Dendritic cell treated with granulocyte-macrophage colony-stimulating factor and Interleukin-4, amounts not matched to agents 40 ng/mL and 50 ng/mL, for 4 days (primary cell): ENCODE data around the gene BRIX1.
A peak's percentile ranks its signal among the peaks of the same experiment; 100 is the strongest.

Source experiments
- H3K27ac Mint-ChIP-seq: one replicate; pipeline ENCODE4 v1.8.0; 2022; ENCODE audit warnings: mild to moderate bottlenecking, mixed read lengths
- H3K27me3 Mint-ChIP-seq: one replicate; pipeline ENCODE4 v1.8.0; 2022; ENCODE audit warnings: mild to moderate bottlenecking, mixed read lengths
- H3K36me3 Mint-ChIP-seq: one replicate; pipeline ENCODE4 v1.8.0; 2022; ENCODE audit warnings: low read depth, mixed read lengths
- H3K4me1 Mint-ChIP-seq: one replicate; pipeline ENCODE4 v1.8.0; 2022; ENCODE audit warnings: low read depth, mixed read lengths
- H3K4me3 Mint-ChIP-seq: one replicate; pipeline ENCODE4 v1.8.0; 2022; ENCODE audit warnings: mild to moderate bottlenecking, moderate library complexity, mixed read lengths
- H3K9me3 Mint-ChIP-seq: one replicate; pipeline ENCODE4 v1.8.0; 2022; ENCODE audit warnings: mixed read lengths
- intact Hi-C: fragments of 100-400 bp; cut with micrococcal nuclease; formaldehyde crosslinking; loops from one replicate; pipeline ENCODE4 v1.15.0; 2022

BRIX1 gene, protein sequence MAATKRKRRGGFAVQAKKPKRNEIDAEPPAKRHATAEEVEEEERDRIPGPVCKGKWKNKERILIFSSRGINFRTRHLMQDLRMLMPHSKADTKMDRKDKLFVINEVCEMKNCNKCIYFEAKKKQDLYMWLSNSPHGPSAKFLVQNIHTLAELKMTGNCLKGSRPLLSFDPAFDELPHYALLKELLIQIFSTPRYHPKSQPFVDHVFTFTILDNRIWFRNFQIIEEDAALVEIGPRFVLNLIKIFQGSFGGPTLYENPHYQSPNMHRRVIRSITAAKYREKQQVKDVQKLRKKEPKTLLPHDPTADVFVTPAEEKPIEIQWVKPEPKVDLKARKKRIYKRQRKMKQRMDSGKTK

DNA sequence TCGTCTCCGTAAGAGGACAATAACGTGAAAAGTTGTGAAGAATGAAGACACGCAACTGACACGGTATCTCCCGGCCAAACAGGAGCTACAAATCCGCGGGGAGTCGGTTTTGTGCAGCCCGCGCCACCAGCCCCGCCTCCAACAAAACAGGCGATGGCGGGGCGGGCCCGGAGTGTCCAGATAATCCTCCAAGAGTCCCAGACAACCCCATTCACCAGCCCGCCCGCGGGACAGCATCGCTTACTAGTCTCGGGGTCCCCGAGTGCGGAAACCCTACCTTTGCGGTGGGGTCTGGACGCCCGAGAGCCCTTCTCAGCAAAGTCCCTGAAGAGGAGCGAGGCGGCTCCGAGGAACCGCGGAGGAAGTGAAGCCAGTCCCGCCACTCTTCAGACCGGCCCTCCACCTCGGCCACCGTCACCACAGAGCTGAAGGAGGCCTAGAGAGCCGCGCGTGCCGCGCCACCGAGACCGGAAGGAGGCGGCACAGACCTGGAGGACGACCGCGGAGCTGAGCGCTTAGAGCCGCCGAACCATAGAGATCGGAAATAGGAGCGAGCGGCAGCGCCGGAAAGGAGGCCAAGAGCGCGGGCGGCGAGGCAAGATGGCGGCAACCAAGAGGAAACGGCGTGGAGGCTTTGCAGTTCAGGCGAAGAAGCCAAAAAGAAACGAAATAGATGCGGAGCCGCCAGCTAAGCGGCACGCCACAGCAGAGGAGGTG, at the start of gene BRIX1, which contains the start of gene RAD1:
Gene BRIX1, plus strand, starts transcription at position 573 of the 717 bp plus-strand sequence. Its CDS starts 28 bp downstream, at position 601.
Gene RAD1, minus strand, starts transcription at position 366 of the 717 bp plus-strand sequence. CDS start 612 bp downstream, outside the sequence.
- H3K4me1 Mint-ChIP-seq: peaks cover 28% of the 10 kb centered on the region
- H3K4me3 Mint-ChIP-seq: no peak within 1 kb of the TSS
- H3K9me3 Mint-ChIP-seq: no peaks in the 10 kb centered on the region
- no peaks in the 10 kb centered on the region for H3K27me3 Mint-ChIP-seq
- intact Hi-C loops: loop anchor here (1.0 kb wide), 1 partner anchor 14 kb away; the partner anchor contains the start of gene DNAJC21
- H3K36me3 Mint-ChIP-seq: peaks cover 36% of the 10 kb centered on the region
- no peak within 1 kb of the TSS for H3K27ac Mint-ChIP-seq

DNA sequence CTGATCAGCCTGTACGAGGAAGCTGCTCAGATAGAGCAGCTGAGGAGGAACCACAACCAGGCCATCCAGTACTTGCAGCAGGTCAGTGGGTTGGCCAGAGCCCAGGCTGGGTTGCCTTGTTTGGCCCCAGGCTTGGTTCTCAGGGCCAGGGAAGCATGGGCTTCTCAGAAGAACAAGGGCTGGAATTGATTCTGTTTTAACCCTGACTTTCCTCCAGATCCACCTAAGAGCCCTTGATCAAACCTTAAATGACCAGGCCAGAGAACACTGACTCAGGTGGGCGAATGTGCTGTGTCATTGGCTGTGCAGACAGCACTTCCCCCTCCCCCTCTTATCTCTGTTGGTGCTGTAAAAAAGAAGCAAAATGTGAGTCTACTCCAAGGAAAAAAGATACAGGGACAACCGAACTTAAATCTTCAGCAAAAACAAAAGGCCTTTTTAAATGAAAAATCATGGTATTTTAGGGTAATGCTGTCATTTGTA, 48.5 kb upstream of the BRIX1 start:
- H3K4me3 Mint-ChIP-seq: no peak overlapping the region
- no peaks in the 10 kb centered on the region for H3K27me3 Mint-ChIP-seq
- peak overlapping the region; percentile 53 for H3K27ac Mint-ChIP-seq
- H3K9me3 Mint-ChIP-seq: no peaks in the 10 kb centered on the region
- intact Hi-C loops: no loop called here
- H3K4me1 Mint-ChIP-seq: peaks cover 27% of the 10 kb centered on the region
- no peaks in the 10 kb centered on the region for H3K36me3 Mint-ChIP-seq

DNA sequence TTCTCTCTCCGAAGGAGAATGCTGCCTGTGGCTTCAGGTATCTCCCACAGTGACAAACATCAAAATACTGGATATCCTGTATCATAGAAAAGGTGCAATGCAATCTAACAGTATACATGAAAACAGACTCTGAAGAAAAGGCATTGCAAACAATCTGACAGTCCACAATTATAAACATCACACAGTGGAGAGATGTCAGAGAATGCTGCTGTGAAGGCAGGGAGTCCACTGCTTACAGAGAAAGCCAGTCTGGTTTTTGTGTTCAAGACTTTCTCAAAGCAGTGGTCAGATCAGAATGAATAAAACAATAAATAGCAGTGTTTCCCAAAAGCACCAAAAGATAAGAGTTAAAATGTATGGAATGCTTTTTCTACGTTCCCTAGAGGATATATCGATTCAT, 47.9 kb upstream of the BRIX1 start:
- Mint-ChIP-seq H3K27ac (peak overlapping the region; percentile 53), H3K9me3 (no peaks in the 10 kb centered on the region), H3K4me3 (no peak overlapping the region), H3K4me1 (peaks cover 24% of the 10 kb centered on the region), H3K27me3 (no peaks in the 10 kb centered on the region), H3K36me3 (no peaks in the 10 kb centered on the region)
- intact Hi-C loops: no loop called here

DNA sequence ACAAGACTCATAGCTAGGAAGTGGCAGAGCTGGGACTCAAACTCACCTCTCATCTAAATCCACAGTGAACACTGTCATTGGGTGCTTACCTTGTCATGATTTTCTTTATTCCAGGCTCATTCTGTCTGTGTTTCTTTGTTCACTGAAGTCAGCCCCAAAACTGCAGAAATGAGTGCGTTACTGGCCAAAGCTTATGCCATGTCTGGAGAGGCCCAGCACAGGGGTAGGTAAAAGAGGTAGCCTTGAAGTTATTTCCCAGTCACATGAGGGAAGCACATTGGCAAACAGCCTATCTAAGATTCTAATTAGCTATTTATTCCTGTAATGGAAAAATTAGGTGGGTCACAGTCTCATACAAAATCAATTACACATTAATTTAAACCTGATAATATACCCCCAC, 46.7 kb upstream of the BRIX1 start:
- Mint-ChIP-seq H3K27ac (no peak overlapping the region), H3K4me1 (peaks cover 15% of the 10 kb centered on the region), H3K4me3 (no peak overlapping the region), H3K9me3 (no peaks in the 10 kb centered on the region), H3K27me3 (no peaks in the 10 kb centered on the region), H3K36me3 (no peaks in the 10 kb centered on the region)
- intact Hi-C loops: no loop called here

DNA sequence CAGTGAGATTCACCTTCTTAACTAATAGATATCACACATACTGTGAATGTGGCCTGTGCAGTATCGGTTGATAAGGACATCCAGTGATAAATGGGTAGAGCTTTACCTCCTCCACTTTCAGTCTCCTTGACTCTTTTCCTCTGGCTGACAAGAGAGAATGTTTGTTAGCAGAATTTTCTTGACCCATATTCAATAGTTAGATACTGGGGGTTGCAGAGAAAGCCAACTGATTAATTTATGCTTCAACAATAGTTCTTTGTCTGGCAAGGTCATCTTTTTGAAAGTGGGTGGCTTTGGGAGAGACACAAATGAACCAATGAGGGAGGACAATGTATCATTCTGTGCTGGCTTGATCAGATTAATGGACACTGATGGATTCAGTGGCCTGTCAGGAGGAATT, 46.3 kb upstream of the BRIX1 start:
- Mint-ChIP-seq H3K4me3 (no peak overlapping the region), H3K36me3 (no peaks in the 10 kb centered on the region), H3K9me3 (no peaks in the 10 kb centered on the region), H3K27ac (no peak overlapping the region), H3K27me3 (no peaks in the 10 kb centered on the region), H3K4me1 (peaks cover 11% of the 10 kb centered on the region)
- intact Hi-C loops: no loop called here

DNA sequence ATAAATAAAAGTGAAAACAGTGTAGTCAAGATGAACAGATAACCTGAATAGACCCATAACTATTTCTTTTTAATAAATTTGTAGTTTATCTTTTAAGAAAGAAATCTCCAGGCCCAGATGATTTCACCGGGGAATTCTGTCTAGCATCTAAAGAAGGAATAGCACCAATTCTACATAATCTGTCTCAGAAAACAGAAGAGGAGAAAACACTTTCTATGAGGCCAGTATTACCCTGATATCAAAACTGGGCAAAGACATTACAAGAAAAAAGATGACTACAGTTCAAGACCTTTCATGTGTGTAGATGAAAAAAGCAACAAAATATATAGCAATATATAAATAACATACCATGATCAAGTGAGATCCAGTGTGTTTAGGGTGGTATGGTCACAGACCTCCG, 45.1 kb upstream of the BRIX1 start:
- H3K9me3 Mint-ChIP-seq: no peaks in the 10 kb centered on the region
- no peaks in the 10 kb centered on the region for H3K36me3 Mint-ChIP-seq
- no peak overlapping the region for H3K27ac Mint-ChIP-seq
- peaks cover 7% of the 10 kb centered on the region for H3K4me1 Mint-ChIP-seq
- H3K27me3 Mint-ChIP-seq: no peaks in the 10 kb centered on the region
- intact Hi-C loops: no loop called here
- H3K4me3 Mint-ChIP-seq: no peak overlapping the region

DNA sequence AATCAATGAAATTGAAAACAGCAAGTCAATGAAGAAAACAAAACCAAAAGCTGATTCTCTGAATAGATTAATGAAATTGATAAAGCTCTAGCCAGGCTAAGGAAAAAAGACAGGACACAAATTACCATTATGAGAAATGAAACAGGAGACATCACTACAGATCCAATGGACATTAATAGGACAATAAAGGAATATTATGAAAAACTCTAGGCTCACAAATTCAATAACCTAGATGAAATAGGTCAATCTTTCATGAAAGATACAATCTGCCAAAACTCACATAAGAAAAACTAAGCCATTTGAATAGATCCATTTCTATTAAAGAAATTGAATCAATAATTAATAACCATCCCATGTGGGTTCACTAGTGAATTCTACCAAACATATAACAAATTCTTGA, 39.2 kb upstream of the BRIX1 start:
- peaks cover 9% of the 10 kb centered on the region for H3K9me3 Mint-ChIP-seq
- intact Hi-C loops: no loop called here
- H3K27me3 Mint-ChIP-seq: no peaks in the 10 kb centered on the region
- H3K4me3 Mint-ChIP-seq: no peak overlapping the region
- H3K36me3 Mint-ChIP-seq: no peaks in the 10 kb centered on the region
- H3K27ac Mint-ChIP-seq: no peak overlapping the region
- H3K4me1 Mint-ChIP-seq: no peaks in the 10 kb centered on the region

DNA sequence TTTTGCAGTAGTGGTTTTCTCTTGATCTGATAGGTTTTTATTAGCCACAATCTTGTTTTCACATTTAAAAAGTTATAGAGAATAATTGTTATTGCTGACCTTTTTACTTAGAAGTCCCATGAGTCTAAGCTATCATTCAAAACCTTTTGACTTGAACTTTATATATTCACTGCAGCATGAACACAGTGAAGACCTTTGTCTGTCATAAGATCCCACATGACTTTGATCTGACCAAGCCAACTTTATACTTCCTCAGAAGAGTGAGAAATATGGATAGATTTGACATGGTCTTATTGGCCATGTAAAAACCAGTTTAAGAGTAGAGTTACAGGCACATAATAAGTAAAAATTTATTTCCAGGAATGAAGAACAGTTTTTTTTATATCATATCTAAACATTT, 34.3 kb upstream of the BRIX1 start:
- H3K4me1 Mint-ChIP-seq: no peaks in the 10 kb centered on the region
- H3K4me3 Mint-ChIP-seq: no peak overlapping the region
- H3K36me3 Mint-ChIP-seq: no peaks in the 10 kb centered on the region
- H3K9me3 Mint-ChIP-seq: peaks cover 3% of the 10 kb centered on the region
- intact Hi-C loops: no loop called here
- H3K27me3 Mint-ChIP-seq: peaks cover 1% of the 10 kb centered on the region
- H3K27ac Mint-ChIP-seq: no peak overlapping the region

DNA sequence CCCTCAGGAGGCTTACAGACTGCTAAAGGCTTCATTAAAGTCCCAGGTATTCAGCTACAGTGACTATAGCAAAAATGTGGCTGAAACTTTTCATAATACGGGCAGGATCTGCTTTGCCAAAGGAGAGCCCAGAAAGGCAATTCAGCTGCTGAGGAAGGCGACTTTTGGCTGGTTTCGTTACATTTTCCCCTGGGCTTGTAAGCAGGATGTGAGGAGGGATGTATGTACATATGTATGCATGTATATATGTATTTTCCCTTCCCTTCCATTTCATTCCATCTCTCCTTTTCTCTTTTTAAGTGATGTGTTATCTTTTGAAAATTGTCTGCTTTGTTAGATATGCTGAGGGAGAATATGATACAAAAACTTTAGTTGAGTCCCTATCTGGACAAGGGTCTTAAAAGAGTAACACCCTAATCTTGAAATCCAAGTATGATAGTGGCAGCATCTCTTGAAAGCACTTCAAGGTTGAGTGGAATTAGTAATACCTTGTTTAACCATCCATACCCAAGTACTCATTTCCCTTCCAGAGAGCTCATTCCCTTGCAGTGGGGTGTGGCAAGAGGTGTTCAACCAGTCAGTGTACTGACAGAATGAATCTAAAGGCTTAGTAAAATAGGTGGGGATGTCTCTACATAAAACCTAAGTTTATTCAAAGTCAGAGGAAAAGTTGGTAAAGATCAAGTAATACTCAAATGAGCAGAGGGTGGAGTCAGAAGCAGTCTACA, 29.0 kb upstream of the BRIX1 start:
- Mint-ChIP-seq H3K27me3 (peaks cover 1% of the 10 kb centered on the region), H3K4me3 (no peak overlapping the region), H3K27ac (no peak overlapping the region), H3K36me3 (no peaks in the 10 kb centered on the region), H3K9me3 (no peaks in the 10 kb centered on the region), H3K4me1 (no peaks in the 10 kb centered on the region)
- intact Hi-C loops: no loop called here

DNA sequence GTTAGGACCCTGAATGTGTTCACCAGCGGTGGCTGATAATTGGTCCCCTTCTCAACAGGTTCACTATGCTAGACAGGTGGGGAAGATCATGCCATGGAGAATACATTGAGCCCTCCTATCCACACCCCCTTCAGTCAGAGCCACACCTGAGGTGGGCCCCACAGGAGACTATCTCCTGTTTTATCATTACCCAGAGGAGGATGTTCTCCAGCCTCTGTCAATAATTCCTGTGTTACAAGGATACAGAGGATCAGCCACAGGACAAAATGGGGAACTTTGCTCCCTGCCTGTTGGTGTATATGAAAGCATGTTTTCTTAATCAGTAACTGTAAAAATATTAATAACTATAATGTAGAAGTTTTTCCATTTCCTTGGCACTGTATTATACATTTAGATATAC, 26.1 kb upstream of the BRIX1 start:
- H3K4me3 Mint-ChIP-seq: no peak overlapping the region
- no peak overlapping the region for H3K27ac Mint-ChIP-seq
- H3K4me1 Mint-ChIP-seq: peaks cover 7% of the 10 kb centered on the region
- H3K27me3 Mint-ChIP-seq: peaks cover under 1% of the 10 kb centered on the region
- H3K36me3 Mint-ChIP-seq: no peaks in the 10 kb centered on the region
- intact Hi-C loops: no loop called here
- no peaks in the 10 kb centered on the region for H3K9me3 Mint-ChIP-seq

DNA sequence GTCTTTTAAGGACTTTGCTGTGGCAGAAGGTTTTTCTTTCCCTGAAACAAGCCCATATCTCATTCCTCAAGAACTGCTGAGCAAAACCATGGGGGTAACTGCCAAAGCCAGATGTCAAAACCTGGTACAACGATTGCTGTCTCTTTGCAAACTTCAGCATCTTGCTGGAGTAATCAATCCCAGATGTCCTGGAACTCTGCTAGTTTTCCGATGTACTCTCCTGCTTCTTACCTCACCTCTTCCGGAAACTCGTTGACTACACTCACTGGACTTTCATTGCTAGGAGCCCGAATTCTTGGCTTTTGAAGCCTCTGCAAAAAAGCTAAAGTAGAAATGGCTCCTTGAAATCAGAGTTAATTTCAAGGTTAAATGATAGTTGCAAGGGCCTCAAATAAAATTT, 23.5 kb upstream of the BRIX1 start:
- intact Hi-C loops: loop anchor here (10.0 kb wide), 1 partner anchor 237 kb away; the partner anchor contains the start of gene RAI14
- H3K9me3 Mint-ChIP-seq: no peaks in the 10 kb centered on the region

DNA sequence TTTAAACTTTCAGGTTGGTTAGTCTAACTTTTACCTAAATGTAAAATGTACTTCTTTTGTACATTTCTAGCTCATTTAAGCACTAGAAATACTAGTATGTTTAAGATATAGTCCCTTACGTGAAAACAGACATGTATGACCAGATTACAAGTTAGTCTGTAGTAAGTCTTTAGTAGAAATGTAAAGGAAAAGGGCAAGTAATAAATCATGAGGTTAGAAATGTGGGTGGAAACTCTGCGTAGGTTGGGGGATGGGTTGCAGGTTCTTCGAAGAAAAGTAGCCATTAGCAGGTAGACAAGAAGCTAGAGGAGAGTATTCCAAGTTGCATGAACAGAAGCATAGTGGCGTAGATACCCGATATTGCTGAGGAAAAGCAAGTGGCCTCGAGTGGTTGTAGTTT, 23.1 kb upstream of the BRIX1 start:
- Mint-ChIP-seq H3K27me3 (no peaks in the 10 kb centered on the region), H3K27ac (no peak overlapping the region), H3K9me3 (no peaks in the 10 kb centered on the region), H3K4me3 (no peak overlapping the region), H3K36me3 (no peaks in the 10 kb centered on the region), H3K4me1 (peaks cover 7% of the 10 kb centered on the region)
- intact Hi-C loops: loop anchor here (10.0 kb wide), 1 partner anchor 238 kb away; the partner anchor contains the start of gene RAI14

More for the DNA sequence above, 23.5 kb upstream of the BRIX1 start:
- Mint-ChIP-seq H3K4me3 (no peak overlapping the region), H3K36me3 (no peaks in the 10 kb centered on the region), H3K27ac (no peak overlapping the region), H3K27me3 (no peaks in the 10 kb centered on the region), H3K4me1 (peaks cover 7% of the 10 kb centered on the region)

DNA sequence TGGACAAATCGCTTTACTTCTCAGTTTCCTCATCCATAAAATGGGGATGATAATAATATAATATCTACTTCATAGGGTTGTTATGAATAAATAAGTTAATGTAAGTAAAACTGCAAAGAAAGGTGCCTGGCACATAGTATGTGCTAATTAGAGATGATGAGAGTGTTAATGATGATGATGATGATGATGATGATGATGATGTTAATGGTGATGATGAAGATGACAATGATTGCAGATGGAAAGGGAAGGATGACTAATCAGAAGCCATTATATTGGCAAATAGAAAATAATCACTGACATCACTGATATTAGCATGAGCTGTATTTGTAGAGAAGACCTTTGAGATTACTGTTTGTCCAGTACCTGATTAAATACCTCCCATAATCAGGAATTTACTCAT, 20.8 kb upstream of the BRIX1 start:
- no peaks in the 10 kb centered on the region for H3K27me3 Mint-ChIP-seq
- intact Hi-C loops: loop anchor here (5.0 to 10.0 kb wide), 2 partner anchors 240 to 422 kb away; partner anchors contain the start of gene RAI14
- no peak overlapping the region for H3K4me3 Mint-ChIP-seq
- peaks cover 7% of the 10 kb centered on the region for H3K4me1 Mint-ChIP-seq
- H3K9me3 Mint-ChIP-seq: no peaks in the 10 kb centered on the region
- no peaks in the 10 kb centered on the region for H3K36me3 Mint-ChIP-seq
- H3K27ac Mint-ChIP-seq: no peak overlapping the region
